IPS-15b (cell line): Measurements from ENCODE around the gene STARD13.

ENCODE experiments used
- H3K27me3 ChIP-seq: one replicate; pipeline ENCODE4 v1.6.1; 2013; ENCODE audit warnings: low read length; ENCODE audit not compliant: control insufficient read depth, insufficient read depth
- H3K36me3 ChIP-seq: one replicate; pipeline ENCODE4 v1.6.1; 2013; ENCODE audit warnings: low read length; ENCODE audit not compliant: control insufficient read depth, insufficient read depth
- H3K4me1 ChIP-seq: one replicate; pipeline ENCODE4 v1.6.1; 2013; ENCODE audit warnings: mild to moderate bottlenecking, low read length; ENCODE audit not compliant: control insufficient read depth, insufficient read depth
- H3K4me3 ChIP-seq: one replicate; pipeline ENCODE4 v1.5.1; 2013; ENCODE audit warnings: low read depth, low read length
- H3K9ac ChIP-seq: one replicate; pipeline ENCODE4 v1.6.1; 2013; ENCODE audit warnings: low read depth, mild to moderate bottlenecking, low read length
- H3K9me3 ChIP-seq: one replicate; pipeline ENCODE4 v1.6.1; 2013; ENCODE audit warnings: mild to moderate bottlenecking, low read length; ENCODE audit not compliant: control insufficient read depth, insufficient read depth

The STARD13 gene

GRCh38 chr13:33319859-33320258, 34.3 kb upstream of the STARD13 start:
- H3K4me3 ChIP-seq, result no peak overlapping the region
- no peaks in the 10 kb centered on the region for H3K4me1 ChIP-seq
- no peaks in the 10 kb centered on the region for H3K36me3 ChIP-seq
- no peak overlapping the region for H3K9ac ChIP-seq
- no peaks in the 10 kb centered on the region for H3K9me3 ChIP-seq
- H3K27me3 ChIP-seq, result no peaks in the 10 kb centered on the region

- no peak overlapping the region for H3K4me3 ChIP-seq
Observed at GRCh38 chr13:33318744-33319143, 33.2 kb upstream of the STARD13 start.

GRCh38 chr13:33318037-33318436, 32.5 kb upstream of the STARD13 start:
- no peaks in the 10 kb centered on the region for H3K9me3 ChIP-seq
- H3K36me3 ChIP-seq, result no peaks in the 10 kb centered on the region
- H3K4me3 ChIP-seq, result no peak overlapping the region
- H3K9ac ChIP-seq, result no peak overlapping the region
- no peaks in the 10 kb centered on the region for H3K27me3 ChIP-seq
- no peaks in the 10 kb centered on the region for H3K4me1 ChIP-seq

More at GRCh38 chr13:33318744-33319143, 33.2 kb upstream of the STARD13 start:
- Histone ChIP-seq H3K9me3 (no peaks in the 10 kb centered on the region), H3K4me1 (no peaks in the 10 kb centered on the region), H3K36me3 (no peaks in the 10 kb centered on the region), H3K27me3 (no peaks in the 10 kb centered on the region), H3K9ac (no peak overlapping the region)

- Histone ChIP-seq H3K4me1 (no peaks in the 10 kb centered on the region), H3K27me3 (no peaks in the 10 kb centered on the region), H3K36me3 (no peaks in the 10 kb centered on the region), H3K9me3 (no peaks in the 10 kb centered on the region), H3K4me3 (no peak overlapping the region), H3K9ac (no peak overlapping the region)
Observed at GRCh38 chr13:33316890-33317289, 31.3 kb upstream of the STARD13 start.

- H3K27me3 ChIP-seq, result no peaks in the 10 kb centered on the region
- H3K9ac ChIP-seq, result no peak overlapping the region
- H3K36me3 ChIP-seq, result no peaks in the 10 kb centered on the region
- no peaks in the 10 kb centered on the region for H3K9me3 ChIP-seq
- no peaks in the 10 kb centered on the region for H3K4me1 ChIP-seq
- H3K4me3 ChIP-seq, result no peak overlapping the region
Observed at GRCh38 chr13:33313504-33313903, 27.9 kb upstream of the STARD13 start.

- Histone ChIP-seq H3K9me3 (no peaks in the 10 kb centered on the region), H3K27me3 (no peaks in the 10 kb centered on the region), H3K4me3 (no peak overlapping the region), H3K4me1 (no peaks in the 10 kb centered on the region), H3K9ac (no peak overlapping the region), H3K36me3 (no peaks in the 10 kb centered on the region)
Observed at GRCh38 chr13:33312861-33313212, 27.3 kb upstream of the STARD13 start.

- H3K9ac ChIP-seq, result no peak overlapping the region
Observed at GRCh38 chr13:33312150-33312860, 26.8 kb upstream of the STARD13 start.

GRCh38 chr13:33311040-33311439, 25.5 kb upstream of the STARD13 start:
- no peaks in the 10 kb centered on the region for H3K4me1 ChIP-seq

More at GRCh38 chr13:33312150-33312860, 26.8 kb upstream of the STARD13 start:
- Histone ChIP-seq H3K9me3 (no peaks in the 10 kb centered on the region), H3K27me3 (no peaks in the 10 kb centered on the region), H3K4me1 (no peaks in the 10 kb centered on the region), H3K36me3 (no peaks in the 10 kb centered on the region), H3K4me3 (no peak overlapping the region)

GRCh38 chr13:33310245-33311038, 24.9 kb upstream of the STARD13 start:
- Histone ChIP-seq H3K9ac (no peak overlapping the region), H3K27me3 (no peaks in the 10 kb centered on the region), H3K36me3 (no peaks in the 10 kb centered on the region), H3K9me3 (no peaks in the 10 kb centered on the region), H3K4me3 (no peak overlapping the region), H3K4me1 (no peaks in the 10 kb centered on the region)

More at GRCh38 chr13:33311040-33311439, 25.5 kb upstream of the STARD13 start:
- no peaks in the 10 kb centered on the region for H3K27me3 ChIP-seq
- no peak overlapping the region for H3K9ac ChIP-seq
- no peaks in the 10 kb centered on the region for H3K36me3 ChIP-seq
- no peaks in the 10 kb centered on the region for H3K9me3 ChIP-seq
- H3K4me3 ChIP-seq, result no peak overlapping the region

GRCh38 chr13:33308863-33309262, 23.3 kb upstream of the STARD13 start:
- Histone ChIP-seq H3K27me3 (no peaks in the 10 kb centered on the region), H3K4me3 (no peak overlapping the region), H3K9me3 (no peaks in the 10 kb centered on the region), H3K4me1 (no peaks in the 10 kb centered on the region), H3K9ac (no peak overlapping the region), H3K36me3 (no peaks in the 10 kb centered on the region)

GRCh38 chr13:33307843-33308242, 22.3 kb upstream of the STARD13 start:
- Histone ChIP-seq H3K9ac (no peak overlapping the region), H3K36me3 (no peaks in the 10 kb centered on the region)

More at GRCh38 chr13:33307843-33308242, 22.3 kb upstream of the STARD13 start:
- Histone ChIP-seq H3K4me1 (no peaks in the 10 kb centered on the region), H3K4me3 (no peak overlapping the region), H3K9me3 (no peaks in the 10 kb centered on the region), H3K27me3 (no peaks in the 10 kb centered on the region)
